Thoracic aorta (tissue), 2 donors: Measurements from ENCODE around the gene KCTD10. TPM values are rescaled to one million over a fixed set of nuclear protein-coding genes. Genes with fewer than 3 reads are reported as not detected.

Experiments used
- ATAC-seq: fragments of 150-250 bp; one replicate; pipeline ENCODE4 v1.8.0; 2017; ENCODE audit warnings: low read depth; ENCODE audit not compliant: insufficient number of reproducible peaks, low FRiP score
- DNase-seq: peaks from one replicate; pipeline ENCODE4 v3.0.0-alpha.2; 2020; ENCODE audit warnings: low spot score
- H3K27ac ChIP-seq, 2 donors: fragments of 200-600 bp; sonication (generic); 1 replicate in 1 of 2; 2 replicates in 1 of 2; pipeline ENCODE4 v1.5.1; 2016; ENCODE audit warnings: mild to moderate bottlenecking in 2 of 2, moderate library complexity in 2 of 2
- H3K27me3 ChIP-seq: fragments of 200-600 bp; sonication (generic); replicated peaks from 2 replicates; pipeline ENCODE4 v1.6.0; 2016; ENCODE audit warnings: mild to moderate bottlenecking; ENCODE audit not compliant: insufficient read depth
- H3K36me3 ChIP-seq: fragments of 200-600 bp; sonication (generic); one replicate; pipeline ENCODE4 v1.5.1; 2016
- H3K4me1 ChIP-seq, 2 donors: fragments of 200-600 bp; sonication (generic); 1 replicate in 1 of 2; 2 replicates in 1 of 2; pipeline versions ENCODE4 v1.5.1 to v1.6.0; 2016; ENCODE audit warnings: low read depth in 2 of 2, mild to moderate bottlenecking in 1 of 2; ENCODE audit not compliant: control insufficient read depth in 1 of 2
- H3K4me3 ChIP-seq: fragments of 200-600 bp; sonication (generic); 2 replicates; pipeline ENCODE4 v1.5.1; 2016; ENCODE audit warnings: mild to moderate bottlenecking
- H3K9me3 ChIP-seq: fragments of 200-600 bp; sonication (generic); 2 replicates; pipeline ENCODE4 v1.5.1; 2016
- total RNA-seq, 2 donors: library from RNA; depleted of rRNA; stranded (reverse); fragments of >200 nt; gene quantifications; one replicate each; pipeline versions ENCODE4 v1.1.0 to v1.2.3, GENCODE V29; 2016
- TF ChIP-seq, protein P1 (sequence below): fragments of 200-600 bp; sonication (generic); IDR thresholded peaks from one replicate; pipeline ENCODE4 v1.5.1; 2019; ENCODE audit warnings: antibody characterized with exemption

KCTD10 gene
- total RNA-seq, 2 donors from 2014 or later: 109 to 271 TPM

DNA sequence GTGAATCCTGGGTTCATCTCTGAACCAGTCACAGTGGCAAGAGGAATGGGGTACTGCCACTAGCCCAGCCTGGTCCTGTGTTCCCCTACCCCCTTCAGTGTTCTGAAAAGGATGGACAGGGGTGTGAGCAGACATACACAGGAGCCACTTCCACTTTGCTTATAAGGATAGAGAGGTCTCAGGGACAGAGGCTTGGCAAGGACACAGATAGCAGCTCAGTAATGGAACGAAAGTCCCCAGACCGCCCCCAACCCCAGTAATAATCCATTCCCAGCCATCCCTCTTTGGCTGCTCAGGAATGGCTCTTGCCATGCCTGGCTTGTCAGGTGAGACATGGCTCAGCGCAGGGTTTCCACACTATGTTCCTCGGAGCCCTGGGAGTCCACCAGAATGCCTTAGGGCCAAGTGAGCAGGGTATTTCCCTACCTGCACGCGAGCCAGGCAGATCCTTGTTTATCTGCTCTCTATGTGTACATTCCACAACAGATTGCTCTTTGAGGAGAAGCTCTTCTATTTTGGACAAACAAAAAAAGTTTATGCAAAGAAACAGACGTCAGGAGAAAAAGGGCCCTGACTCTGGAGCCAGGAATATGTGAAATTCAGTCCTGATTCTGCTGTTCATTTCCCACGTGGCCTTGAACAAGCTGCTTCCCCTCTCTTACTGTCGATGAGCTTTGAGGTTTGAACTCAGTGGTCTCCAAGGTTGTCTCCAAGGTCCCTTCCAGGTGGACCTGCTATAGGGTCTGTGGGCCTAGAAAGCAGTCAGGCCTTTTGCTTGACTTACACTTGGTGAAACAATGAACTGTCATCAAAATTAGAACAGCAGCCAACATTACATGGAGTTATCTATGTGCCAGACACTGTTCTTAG lies 10.3 kb upstream of the KCTD10 start:
- Histone ChIP-seq H3K27ac (no peak overlapping the region), H3K4me1 (no peaks in the 10 kb centered on the region), H3K36me3 (peaks cover 81% of the 10 kb centered on the region), H3K4me3 (no peak overlapping the region), H3K27me3 (no peaks in the 10 kb centered on the region), H3K9me3 (no peaks in the 10 kb centered on the region)
- DNase-seq (no peak), ATAC-seq (no peak)
- TF ChIP-seq, protein P1, sequence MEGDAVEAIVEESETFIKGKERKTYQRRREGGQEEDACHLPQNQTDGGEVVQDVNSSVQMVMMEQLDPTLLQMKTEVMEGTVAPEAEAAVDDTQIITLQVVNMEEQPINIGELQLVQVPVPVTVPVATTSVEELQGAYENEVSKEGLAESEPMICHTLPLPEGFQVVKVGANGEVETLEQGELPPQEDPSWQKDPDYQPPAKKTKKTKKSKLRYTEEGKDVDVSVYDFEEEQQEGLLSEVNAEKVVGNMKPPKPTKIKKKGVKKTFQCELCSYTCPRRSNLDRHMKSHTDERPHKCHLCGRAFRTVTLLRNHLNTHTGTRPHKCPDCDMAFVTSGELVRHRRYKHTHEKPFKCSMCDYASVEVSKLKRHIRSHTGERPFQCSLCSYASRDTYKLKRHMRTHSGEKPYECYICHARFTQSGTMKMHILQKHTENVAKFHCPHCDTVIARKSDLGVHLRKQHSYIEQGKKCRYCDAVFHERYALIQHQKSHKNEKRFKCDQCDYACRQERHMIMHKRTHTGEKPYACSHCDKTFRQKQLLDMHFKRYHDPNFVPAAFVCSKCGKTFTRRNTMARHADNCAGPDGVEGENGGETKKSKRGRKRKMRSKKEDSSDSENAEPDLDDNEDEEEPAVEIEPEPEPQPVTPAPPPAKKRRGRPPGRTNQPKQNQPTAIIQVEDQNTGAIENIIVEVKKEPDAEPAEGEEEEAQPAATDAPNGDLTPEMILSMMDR: no peak

DNA sequence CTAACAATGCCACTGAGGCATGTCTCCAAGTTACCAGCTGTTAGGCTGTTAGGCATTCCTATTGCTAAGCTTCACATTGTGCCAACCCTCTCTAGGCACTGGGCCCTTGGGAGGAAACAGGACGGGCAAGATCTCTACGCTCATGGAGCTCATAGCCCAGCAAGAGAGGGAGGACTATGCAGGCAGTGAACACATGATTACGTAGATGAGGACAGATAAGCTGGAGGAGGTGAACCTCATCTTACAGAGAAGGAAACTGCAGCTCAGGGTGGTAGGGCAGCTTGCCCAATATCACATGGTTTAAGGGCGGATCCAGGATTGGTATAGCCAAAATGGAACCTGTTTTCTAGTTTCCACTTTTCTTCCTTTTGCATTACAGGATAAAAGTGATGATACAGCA lies 8.1 kb upstream of the KCTD10 start:
- no peaks in the 10 kb centered on the region for H3K27me3 ChIP-seq
- TF ChIP-seq, protein P1: no peak
- no peak overlapping the region for H3K27ac ChIP-seq
- H3K9me3 ChIP-seq: no peaks in the 10 kb centered on the region
- ATAC-seq: no peak
- H3K4me3 ChIP-seq: no peak overlapping the region
- peaks cover 63% of the 10 kb centered on the region for H3K36me3 ChIP-seq
- H3K4me1 ChIP-seq: no peaks in the 10 kb centered on the region
- DNase-seq: no peak

- peaks cover 49% of the 10 kb centered on the region for H3K36me3 ChIP-seq
- TF ChIP-seq, protein P1: no peak
- no peaks in the 10 kb centered on the region for H3K27me3 ChIP-seq
- no peak overlapping the region for H3K4me3 ChIP-seq
- peaks cover 9 to 13% of the 10 kb centered on the region in 2 donors for H3K4me1 ChIP-seq
- no peak for ATAC-seq
- no peak for DNase-seq
- H3K9me3 ChIP-seq: no peaks in the 10 kb centered on the region
- H3K27ac ChIP-seq: no peak overlapping the region
Measured at GRCh38 chr12:109483346-109483745, 6.2 kb upstream of the KCTD10 start.

GRCh38 chr12:109482894-109483293 lies 5.8 kb upstream of the KCTD10 start:
- no peak overlapping the region for H3K27ac ChIP-seq
- DNase-seq (no peak), ATAC-seq (no peak)
- TF ChIP-seq, protein P1: no peak
- H3K27me3 ChIP-seq: no peaks in the 10 kb centered on the region
- no peak overlapping the region for H3K4me3 ChIP-seq
- peaks cover 46% of the 10 kb centered on the region for H3K36me3 ChIP-seq
- H3K9me3 ChIP-seq: no peaks in the 10 kb centered on the region
- H3K4me1 ChIP-seq: peaks cover 12 to 16% of the 10 kb centered on the region in 2 donors

- Histone ChIP-seq H3K27me3 (no peaks in the 10 kb centered on the region), H3K27ac (no peak overlapping the region), H3K36me3 (peaks cover 42% of the 10 kb centered on the region), H3K4me1 (peaks cover 12 to 16% of the 10 kb centered on the region in 2 donors), H3K9me3 (no peaks in the 10 kb centered on the region), H3K4me3 (no peak overlapping the region)
- TF ChIP-seq, protein P1: no peak
- DNase-seq (no peak), ATAC-seq (no peak)
Measured at GRCh38 chr12:109482491-109482890, 5.4 kb upstream of the KCTD10 start.
